ENCODE data around the gene BLTP1.

The BLTP1 gene

GRCh38 chr4:122178961-122179360 is 26.8 kb downstream of the BLTP1 start:
- DNase-seq, result no peak

DNA sequence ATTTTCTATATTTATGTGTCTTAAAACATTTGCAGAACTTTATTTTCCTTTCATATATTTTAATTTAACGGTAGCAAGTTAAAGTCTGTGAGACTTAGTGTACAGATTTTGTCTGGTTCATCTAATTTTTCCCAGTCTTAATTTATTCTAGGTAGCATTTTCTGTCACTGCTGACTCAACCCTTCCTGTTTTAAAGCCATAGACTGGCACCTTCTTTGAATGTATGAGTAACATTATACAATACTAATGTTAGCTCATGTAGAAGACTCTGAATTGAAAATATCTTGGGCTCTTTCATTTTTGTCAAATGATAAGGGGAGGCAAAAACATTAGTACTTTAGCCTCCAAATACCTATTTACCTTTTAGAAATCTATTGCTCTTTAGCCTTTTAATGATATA is 43.6 kb downstream of the BLTP1 start:
- no peak for DNase-seq

All from GDM1 (cell line).